Astrocyte (in vitro differentiated cells and primary cell): ENCODE measurements around the gene RPS23. TPM values are rescaled to one million over a fixed set of nuclear protein-coding genes. Genes with fewer than 3 reads are reported as not detected.

ENCODE experiments used
- DNase-seq: peaks from one replicate; pipeline ENCODE4 v3.0.0-alpha.2; 2010; ENCODE audit warnings: low read depth
- FAIRE-seq: peaks from 2 replicates; lab custom pipeline; 2011; peaks lifted over from hg19 to GRCh38; lab: Jason Lieb, UNC
- H2AFZ ChIP-seq: 2 replicates; pipeline ENCODE4 v1.6.0; 2012; ENCODE audit warnings: low read depth, low read length, inconsistent platforms
- H3K27ac ChIP-seq: 2 replicates; pipeline ENCODE4 v1.5.1; 2011; ENCODE audit warnings: low read depth, low read length, inconsistent platforms
- H3K27me3 ChIP-seq: 2 replicates; pipeline ENCODE4 v1.6.0; 2011; ENCODE audit warnings: low read length, inconsistent platforms; ENCODE audit not compliant: insufficient read depth
- H3K36me3 ChIP-seq: 2 replicates; pipeline ENCODE4 v1.5.1; 2011; ENCODE audit warnings: low read length, inconsistent platforms; ENCODE audit not compliant: insufficient read depth
- H3K4me1 ChIP-seq: 2 replicates; pipeline ENCODE4 v1.5.1; 2011; ENCODE audit warnings: low read length, inconsistent platforms; ENCODE audit not compliant: insufficient read depth
- H3K4me2 ChIP-seq: 2 replicates; pipeline ENCODE4 v1.6.0; 2012; ENCODE audit warnings: low read length, inconsistent platforms
- H3K4me3 ChIP-seq: 2 replicates; pipeline ENCODE4 v1.5.1; 2011; ENCODE audit warnings: low read depth, mild to moderate bottlenecking, low read length, inconsistent platforms; ENCODE audit not compliant: insufficient read depth
- H3K79me2 ChIP-seq: 2 replicates; pipeline ENCODE4 v1.6.0; 2012; ENCODE audit warnings: mild to moderate bottlenecking, low read length, inconsistent platforms; ENCODE audit not compliant: insufficient read depth
- H3K9ac ChIP-seq: 2 replicates; pipeline ENCODE4 v1.6.0; 2012; ENCODE audit warnings: mild to moderate bottlenecking, low read length, inconsistent platforms
- H3K9me3 ChIP-seq: 2 replicates; pipeline ENCODE4 v1.5.1; 2012; ENCODE audit warnings: low read depth, mild to moderate bottlenecking, low read length, inconsistent platforms; ENCODE audit not compliant: insufficient read depth
- H4K20me1 ChIP-seq: 2 replicates; pipeline ENCODE4 v1.6.0; 2012; ENCODE audit warnings: low read length, inconsistent platforms; ENCODE audit not compliant: insufficient read depth
- H3K27ac Mint-ChIP-seq: one replicate; pipeline ENCODE4 v1.8.0; 2021; ENCODE audit warnings: mild to moderate bottlenecking, mixed read lengths; ENCODE audit not compliant: unreplicated experiment
- H3K27me3 Mint-ChIP-seq: one replicate; pipeline ENCODE4 v1.8.0; 2021; ENCODE audit warnings: low read depth, mixed read lengths; ENCODE audit not compliant: unreplicated experiment
- H3K36me3 Mint-ChIP-seq: one replicate; pipeline ENCODE4 v1.8.0; 2021; ENCODE audit warnings: low read depth, mixed read lengths; ENCODE audit not compliant: unreplicated experiment
- H3K4me1 Mint-ChIP-seq: one replicate; pipeline ENCODE4 v1.8.0; 2021; ENCODE audit warnings: low read depth, mixed read lengths; ENCODE audit not compliant: unreplicated experiment
- H3K4me3 Mint-ChIP-seq: one replicate; pipeline ENCODE4 v1.8.0; 2021; ENCODE audit warnings: mild to moderate bottlenecking, moderate library complexity, mixed read lengths; ENCODE audit not compliant: unreplicated experiment
- H3K9me3 Mint-ChIP-seq: one replicate; pipeline ENCODE4 v1.8.0; 2021; ENCODE audit warnings: mild to moderate bottlenecking, mixed read lengths; ENCODE audit not compliant: unreplicated experiment
- CTCF ChIP-seq: IDR thresholded peaks from 2 replicates; pipeline ENCODE4 v1.5.1; 2011; ENCODE audit warnings: low read depth, mild to moderate bottlenecking, inconsistent platforms, low read length, moderate library complexity; ENCODE audit not compliant: insufficient read depth
- EZH2 ChIP-seq: IDR thresholded peaks from 2 replicates; pipeline ENCODE4 v1.6.1; 2012; ENCODE audit warnings: mild to moderate bottlenecking, low read length, inconsistent platforms; ENCODE audit not compliant: insufficient read depth
- total RNA-seq: library from RNA; stranded (reverse); gene quantifications from 2 replicates; pipeline ENCODE4 v1.2.1, GENCODE V29; 2021

The RPS23 gene
- total RNA-seq, 1 donor from 2014 or later = 1,683 TPM

- Mint-ChIP-seq H3K27ac (no peak overlapping the region), H3K27me3 (no peaks in the 10 kb centered on the region), H3K4me1 (peaks cover 16% of the 10 kb centered on the region), H3K4me3 (no peak overlapping the region), H3K36me3 (peaks cover 3% of the 10 kb centered on the region), H3K9me3 (no peaks in the 10 kb centered on the region)
- peaks cover 12% of the 10 kb centered on the region for H3K4me1 ChIP-seq
- H3K4me3 ChIP-seq = no peak overlapping the region
- no peak overlapping the region for H3K9ac ChIP-seq
- FAIRE-seq = no peak
- DNase-seq = peak; percentile 26
- H4K20me1 ChIP-seq = no peaks in the 10 kb centered on the region
- H3K36me3 ChIP-seq = no peaks in the 10 kb centered on the region
- no peaks in the 10 kb centered on the region for H3K9me3 ChIP-seq
- H2AFZ ChIP-seq = no peak overlapping the region
- no peak for TF ChIP-seq EZH2
- no peak for TF ChIP-seq CTCF
- no peaks in the 10 kb centered on the region for H3K27me3 ChIP-seq
- no peak overlapping the region for H3K27ac ChIP-seq
- H3K4me2 ChIP-seq = no peak overlapping the region
- no peaks in the 10 kb centered on the region for H3K79me2 ChIP-seq
These were observed 31.0 kb upstream of the RPS23 start for GRCh38 chr5:82309091-82309531.

GRCh38 chr5:82308416-82308815 lies 30.3 kb upstream of the RPS23 start:
- H3K27me3 Mint-ChIP-seq = no peaks in the 10 kb centered on the region
- TF ChIP-seq EZH2 (no peak), CTCF (no peak)
- Histone ChIP-seq H2AFZ (no peak overlapping the region), H3K4me3 (no peak overlapping the region), H3K9ac (no peak overlapping the region), H3K79me2 (no peaks in the 10 kb centered on the region), H3K27me3 (no peaks in the 10 kb centered on the region), H4K20me1 (no peaks in the 10 kb centered on the region), H3K4me1 (peaks cover 11% of the 10 kb centered on the region), H3K27ac (no peak overlapping the region), H3K36me3 (no peaks in the 10 kb centered on the region), H3K4me2 (no peak overlapping the region), H3K9me3 (no peaks in the 10 kb centered on the region)
- H3K4me1 Mint-ChIP-seq = peaks cover 12% of the 10 kb centered on the region
- FAIRE-seq (no peak), DNase-seq (no peak)
- no peak overlapping the region for H3K27ac Mint-ChIP-seq
- peaks cover 3% of the 10 kb centered on the region for H3K36me3 Mint-ChIP-seq
- H3K9me3 Mint-ChIP-seq = no peaks in the 10 kb centered on the region
- H3K4me3 Mint-ChIP-seq = no peak overlapping the region

GRCh38 chr5:82307451-82307850 lies 29.3 kb upstream of the RPS23 start:
- Histone ChIP-seq H3K4me1 (peaks cover 1% of the 10 kb centered on the region), H3K9me3 (no peaks in the 10 kb centered on the region), H3K79me2 (no peaks in the 10 kb centered on the region), H4K20me1 (no peaks in the 10 kb centered on the region), H3K4me3 (no peak overlapping the region), H2AFZ (peak overlapping the region; percentile 32), H3K4me2 (no peak overlapping the region), H3K27me3 (no peaks in the 10 kb centered on the region), H3K36me3 (no peaks in the 10 kb centered on the region), H3K9ac (no peak overlapping the region), H3K27ac (no peak overlapping the region)
- H3K36me3 Mint-ChIP-seq = peaks cover 3% of the 10 kb centered on the region
- H3K9me3 Mint-ChIP-seq = no peaks in the 10 kb centered on the region
- DNase-seq = peak; percentile 44
- peaks cover 2% of the 10 kb centered on the region for H3K4me1 Mint-ChIP-seq
- FAIRE-seq = peak; percentile 43
- H3K27me3 Mint-ChIP-seq = no peaks in the 10 kb centered on the region
- TF ChIP-seq EZH2 (no peak), CTCF (no peak)
- no peak overlapping the region for H3K4me3 Mint-ChIP-seq
- no peak overlapping the region for H3K27ac Mint-ChIP-seq
